K562 (cell line): ENCODE data around the gene ANKRD11. TPM values are rescaled to one million over a fixed set of nuclear protein-coding genes. Genes with fewer than 3 reads are reported as not detected.
A peak's percentile ranks its signal among the peaks of the same experiment; 100 is the strongest.
"Not testable (repeated sequence)": the region's sequence is repeated elsewhere in the genome, so short reads cannot be mapped to it uniquely, and the experiment has no call there.

Experiments used
- ATAC-seq: fragments of 200-7000 bp; cut with Tn5 transposase; 3 replicates; pipeline ENCODE4 v1.9.1; 2020; ENCODE audit warnings: moderate library complexity
- BruUV-seq: library from RNA; stranded (reverse); fragments of 400-500 nt; replicated peaks from 2 replicates; lab custom pipeline; 2021; lab: Mats Ljungman, UMichigan
- CTCF ChIA-PET: fragments of 300-600 bp; formaldehyde crosslinking; extraction: SDS; loops from one replicate; lab custom pipeline; 2021; ENCODE audit warnings: low intra/inter-chr PET ratio; lab: Yijun Ruan, JAX
- POLR2A ChIA-PET: fragments of 300-600, 350-650 bp; sonication (Branson Sonifier 250); formaldehyde crosslinking; extraction: SDS; loops from one replicate; lab custom pipeline; 2021; ENCODE audit warnings: antibody characterized with exemption, inconsistent platforms; lab: Yijun Ruan, JAX
- DNase-seq, 4 experiments: peaks; one replicate each; pipeline versions ENCODE4 v3.0.0 to v3.0.0-alpha.2; 2011 to 2018; ENCODE audit warnings: low spot score in 3 of 4, mixed read lengths in 3 of 4; ENCODE audit errors: extremely low read depth in 1 of 4
- FAIRE-seq: peaks from 2 replicates; lab custom pipeline; 2011; peaks lifted over from hg19 to GRCh38; lab: Jason Lieb, UNC
- H2AFZ ChIP-seq: 2 replicates; pipeline ENCODE4 v1.6.0; 2011; ENCODE audit warnings: low read depth, low read length, control low read depth, inconsistent platforms
- H3K27ac ChIP-seq: fragments of 200-600 bp; 3 replicates; pipeline ENCODE4 v1.8.0; 2011; ENCODE audit warnings: low read depth, mild to moderate bottlenecking, control low read depth, inconsistent platforms, low read length, moderate library complexity, mixed read lengths; ENCODE audit errors: extremely low read depth
- H3K27me3 ChIP-seq, 2 experiments: fragments of 300-600 bp in 1 of 2; 2 replicates in 1 of 2; 3 replicates in 1 of 2; pipeline versions ENCODE4 v1.6.0 to v1.8.0; 2011; ENCODE audit warnings: inconsistent platforms in 2 of 2, low read length in 2 of 2, mild to moderate bottlenecking in 1 of 2, mixed read lengths in 1 of 2, moderate library complexity in 1 of 2; ENCODE audit not compliant: control insufficient read depth in 2 of 2, insufficient read depth in 2 of 2
- H3K36me3 ChIP-seq: fragments of 300-600 bp; 3 replicates; pipeline ENCODE4 v1.8.0; 2011; ENCODE audit warnings: mild to moderate bottlenecking, low read length, inconsistent platforms; ENCODE audit not compliant: control insufficient read depth, insufficient read depth
- H3K4me1 ChIP-seq, 2 experiments: fragments of 200-600 bp in 1 of 2; replicated peaks in 1 of 2; 2 replicates in 1 of 2; 3 replicates in 1 of 2; pipeline versions ENCODE4 v1.5.1 to v1.8.0; 2011; ENCODE audit warnings: inconsistent platforms in 2 of 2, low read length in 2 of 2, mild to moderate bottlenecking in 1 of 2, mixed read lengths in 1 of 2, moderate library complexity in 1 of 2; ENCODE audit not compliant: control insufficient read depth in 2 of 2, insufficient read depth in 2 of 2
- H3K4me2 ChIP-seq: 2 replicates; pipeline ENCODE4 v1.6.1; 2011; ENCODE audit warnings: low read length, control low read depth, inconsistent platforms, mixed read lengths; ENCODE audit not compliant: insufficient read depth
- H3K4me3 ChIP-seq: fragments of 200-600 bp; sonication (generic), shearing (Covaris generic); 2 replicates; pipeline ENCODE4 v1.5.1; 2016; ENCODE audit warnings: control low read depth, inconsistent platforms
- H3K79me2 ChIP-seq: fragments of 200-600 bp; 3 replicates; pipeline ENCODE4 v1.8.0; 2011; ENCODE audit warnings: low read length, inconsistent platforms; ENCODE audit not compliant: control insufficient read depth, insufficient read depth
- H3K9ac ChIP-seq, 2 experiments: 2 replicates each; pipeline versions ENCODE4 v1.6.0 to v1.6.1; 2011; ENCODE audit warnings: low read depth in 2 of 2, low read length in 2 of 2, control low read depth in 1 of 2, inconsistent platforms in 1 of 2, mild to moderate bottlenecking in 1 of 2, mixed read lengths in 1 of 2; ENCODE audit not compliant: insufficient read depth in 1 of 2
- H3K9me1 ChIP-seq: one replicate; pipeline ENCODE4 v1.6.0; 2011; ENCODE audit warnings: inconsistent platforms, mild to moderate bottlenecking, low read length, moderate library complexity; ENCODE audit not compliant: control insufficient read depth, insufficient read depth
- H3K9me3 ChIP-seq: replicated peaks from 2 replicates; pipeline ENCODE4 v1.5.1; 2011; ENCODE audit warnings: low read depth, low read length, inconsistent platforms; ENCODE audit not compliant: control insufficient read depth, insufficient read depth
- H4K20me1 ChIP-seq: replicated peaks from 2 replicates; pipeline ENCODE4 v1.6.1; 2011; ENCODE audit warnings: low read length, inconsistent platforms, mixed read lengths; ENCODE audit not compliant: control insufficient read depth, insufficient read depth
- GATAD2B ChIP-seq: fragments of 450-650 bp; IDR thresholded peaks from 2 replicates; pipeline ENCODE4 v1.6.1; 2017; ENCODE audit warnings: mild to moderate bottlenecking, borderline replicate concordance
- PHF8 ChIP-seq: fragments of 200-600 bp; sonication (generic); IDR thresholded peaks from 2 replicates; pipeline ENCODE4 v1.6.1; 2012; ENCODE audit warnings: mixed run types, mild to moderate bottlenecking, inconsistent platforms, low read length, moderate library complexity, borderline replicate concordance
- RB1 ChIP-seq: fragments of 450-650 bp; IDR thresholded peaks from 2 replicates; pipeline ENCODE4 v1.6.1; 2017; ENCODE audit warnings: low read depth, mild to moderate bottlenecking
- WGBS: fragments of 100-300 bp; shearing (Covaris generic); methylation state at CpG from one replicate; pipeline ENCODE4 v1.1.6; 2016; ENCODE audit warnings: low coverage, mixed read lengths; ENCODE audit not compliant: insufficient coverage; ENCODE audit errors: missing lambda C conversion rate; 5-methylcytosine and 5-hydroxymethylcytosine counted together
- in situ Hi-C: fragments of 300-500 bp; cut with MboI; formaldehyde crosslinking; loops from 4 replicates; pipeline ENCODE4 v1.15.0; 2018; ENCODE audit warnings: inconsistent platforms, mixed read lengths
- intact Hi-C: fragments of 100-400 bp; cut with micrococcal nuclease; formaldehyde crosslinking; loops from 2 replicates; pipeline ENCODE4 v1.14.2; 2022
- polyA plus RNA-seq, 8 experiments: library from polyadenylated mRNA; depleted of rRNA in 4 of 8; stranded (reverse) in 5 of 8; unstranded in 3 of 8; fragments of >200 nt; fragmentation: Nextera tagmentation in 2 of 8; fragmentation: Illumina TruSeq in 1 of 8; extraction: Ambion mirVana in 2 of 8; extraction: Trizol in 1 of 8; gene quantifications; 2 replicates each; pipeline versions ENCODE4 v1.2.1 to v1.2.3, GENCODE V29; 2011 to 2014; ENCODE audit warnings: inconsistent platforms in 1 of 8, missing spikeins in 1 of 8
- total RNA-seq, 7 experiments: library from RNA; depleted of rRNA in 6 of 7; stranded (reverse); fragments of >200 nt in 6 of 7; fragmentation: Illumina TruSeq in 2 of 7; extraction: Trizol in 2 of 7; gene quantifications; 2 replicates each; pipeline versions ENCODE4 v1.2.1 to v1.2.3, GENCODE V29; 2011 to 2021; ENCODE audit warnings: low replicate concordance in 1 of 7
- TF ChIP-seq, protein P1 (sequence below): fragments of 200-800 bp; sonication (Bioruptor generic); IDR thresholded peaks from 2 replicates; pipeline ENCODE4 v1.6.1; 2017; ENCODE audit warnings: missing genetic modification characterization, missing compliant biosample characterization

Gene ANKRD11
- total and polyA plus RNA-seq, 9 of the 15 experiments (the other 6 are each of a cell fraction or from before 2014, with no cell fraction given), result 4.7 to 126 (median 31.7) TPM

DNA sequence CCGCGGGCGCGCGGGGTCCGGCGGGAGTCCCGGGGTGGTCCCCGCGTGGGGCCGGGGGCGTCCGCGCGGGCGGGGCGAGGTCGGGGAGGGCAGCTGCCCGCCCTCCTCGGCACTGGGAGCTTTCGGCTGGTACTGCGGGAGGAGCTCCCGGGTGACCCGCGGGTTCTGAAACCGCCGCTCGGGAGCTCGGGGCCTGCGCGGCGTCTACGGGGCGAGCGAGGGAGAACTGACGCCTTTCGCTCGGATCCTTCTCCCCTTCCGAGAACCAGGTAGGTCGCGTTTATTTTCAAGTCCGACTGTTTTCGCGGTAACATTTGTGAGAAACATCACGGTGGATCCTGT is 242.7 kb downstream of the ANKRD11 start:
- Histone ChIP-seq H3K9ac (peak overlapping the region; percentile 41 to 88; a peak in 3 of 4 replicates), H2AFZ (peak overlapping the region; percentile 89), H3K27ac (peak overlapping the region; percentile 46; the same call in 1 of the 3 replicates), H3K4me2 (peak overlapping the region; percentile 72), H3K4me1 (peaks cover 0 to 29% of the 10 kb centered on the region in 2 experiments; a peak in 3 of 5 replicates), H3K4me3 (peak overlapping the region; percentile 56)
- H3K9me1 ChIP-seq, BruUV-seq, in situ Hi-C loops, CTCF ChIA-PET, H3K27me3 ChIP-seq, H4K20me1 ChIP-seq, H3K36me3 ChIP-seq, H3K9me3 ChIP-seq, H3K79me2 ChIP-seq, DNase-seq: not testable (repeated sequence)
- TF ChIP-seq PHF8 (peak; percentile 17; the same call in 1 of the 2 replicates), RB1 (peak; percentile 30; the same call in 1 of the 2 replicates), GATAD2B (peak; percentile 86)
- TF ChIP-seq, protein P1, sequence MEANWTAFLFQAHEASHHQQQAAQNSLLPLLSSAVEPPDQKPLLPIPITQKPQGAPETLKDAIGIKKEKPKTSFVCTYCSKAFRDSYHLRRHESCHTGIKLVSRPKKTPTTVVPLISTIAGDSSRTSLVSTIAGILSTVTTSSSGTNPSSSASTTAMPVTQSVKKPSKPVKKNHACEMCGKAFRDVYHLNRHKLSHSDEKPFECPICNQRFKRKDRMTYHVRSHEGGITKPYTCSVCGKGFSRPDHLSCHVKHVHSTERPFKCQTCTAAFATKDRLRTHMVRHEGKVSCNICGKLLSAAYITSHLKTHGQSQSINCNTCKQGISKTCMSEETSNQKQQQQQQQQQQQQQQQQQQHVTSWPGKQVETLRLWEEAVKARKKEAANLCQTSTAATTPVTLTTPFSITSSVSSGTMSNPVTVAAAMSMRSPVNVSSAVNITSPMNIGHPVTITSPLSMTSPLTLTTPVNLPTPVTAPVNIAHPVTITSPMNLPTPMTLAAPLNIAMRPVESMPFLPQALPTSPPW (CRISPR knock-in tag), result peak; percentile 51
- FAIRE-seq, result peak; percentile 78
- POLR2A ChIA-PET, result interaction anchor here (0.6 to 1.3 kb wide), 3 partner anchors 19 to 410 kb away, joined by 3 to 5 read pairs (median 3); no protein-coding TSS in a partner anchor
- intact Hi-C loops, result loop anchor here (2.0 kb wide), 1 partner anchor 41 kb away; no protein-coding TSS in a partner anchor
- WGBS, result 5% methylated on average over 8 of the region's 45 CpGs
- peak; percentile 57 for ATAC-seq
